GM21619 (cell line): Measurements from ENCODE around the gene CLOCK.
A peak's percentile ranks its signal among the peaks of the same experiment; 100 is the strongest.
"Not testable (repeated sequence)": the region's sequence is repeated elsewhere in the genome, so short reads cannot be mapped to it uniquely, and the experiment has no call there.

ENCODE experiments used
- ATAC-seq: cut with Tn5 transposase; IDR thresholded peaks from one replicate; pipeline ENCODE4 v1.9.1; 2021; ENCODE audit not compliant: unreplicated experiment

CLOCK gene

DNA sequence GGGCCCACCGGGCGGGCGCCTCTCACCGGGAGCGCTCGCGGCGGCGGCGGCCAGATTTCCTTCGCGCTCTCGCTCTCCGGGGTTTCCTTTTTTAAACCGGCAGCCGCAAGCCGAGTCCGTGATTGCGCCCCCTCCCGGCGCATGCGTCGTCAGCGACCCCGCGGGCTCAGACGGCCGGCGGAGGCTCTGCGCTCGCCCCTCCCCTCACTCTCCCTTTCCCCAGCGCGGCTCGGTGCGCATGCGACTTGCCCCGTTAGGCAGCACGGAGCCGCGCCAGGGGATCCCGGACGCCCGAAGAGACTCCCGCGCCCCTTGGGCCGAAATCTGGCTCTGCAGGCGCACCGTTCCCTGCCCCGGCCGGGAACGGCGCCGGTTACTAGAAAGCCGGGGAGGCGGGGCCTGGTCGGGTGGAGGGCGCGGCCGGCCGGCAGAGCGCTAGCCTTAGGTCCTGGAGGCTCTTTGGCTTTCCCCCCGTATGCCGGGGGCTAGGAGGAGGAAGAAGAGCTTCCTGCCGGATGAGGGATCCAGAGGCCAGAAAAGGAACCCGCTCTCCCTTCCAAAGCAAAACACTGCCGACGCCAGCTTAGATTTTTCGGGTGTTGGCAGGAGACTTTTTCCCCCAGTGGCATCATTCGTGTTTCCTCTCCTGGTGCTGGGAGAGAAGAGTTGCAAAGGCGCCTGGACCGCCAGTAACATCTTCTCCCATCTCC, at the start of gene CLOCK:
TSS of gene CLOCK (minus strand) at position 154 of the 710 bp plus-strand sequence. CDS start 64,124 bp downstream, outside the sequence.
- ATAC-seq = peak; percentile 69

DNA sequence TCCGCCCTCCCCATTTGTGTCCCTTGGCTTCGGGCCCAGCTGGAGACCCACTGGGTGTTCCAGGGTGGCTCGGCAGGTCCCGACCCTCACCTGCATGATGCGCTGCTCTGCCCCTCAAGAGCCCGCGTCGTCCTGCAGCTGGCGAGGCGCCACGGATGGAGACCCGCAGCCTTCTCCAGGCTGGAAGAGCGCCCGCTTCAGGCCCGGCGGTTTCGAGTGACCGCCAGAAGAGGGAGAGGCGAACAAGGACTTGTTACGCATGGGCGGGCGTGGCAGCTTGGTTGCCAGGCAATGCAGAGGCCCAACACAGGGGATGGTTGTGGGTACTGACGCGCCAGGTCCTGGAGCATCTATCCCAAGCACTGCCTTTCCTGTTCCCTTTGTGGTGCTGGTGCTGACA, 45.3 kb upstream of the CLOCK start, which contains the start of gene PDCL2:
TSS of gene PDCL2 (minus strand) at position 232 of the 400 bp plus-strand sequence. CDS start at position 96, 136 bp downstream.
- no peak for ATAC-seq

GRCh38 chr4:55588160-55588559, 41.5 kb upstream of the CLOCK start:
- ATAC-seq = no peak

DNA sequence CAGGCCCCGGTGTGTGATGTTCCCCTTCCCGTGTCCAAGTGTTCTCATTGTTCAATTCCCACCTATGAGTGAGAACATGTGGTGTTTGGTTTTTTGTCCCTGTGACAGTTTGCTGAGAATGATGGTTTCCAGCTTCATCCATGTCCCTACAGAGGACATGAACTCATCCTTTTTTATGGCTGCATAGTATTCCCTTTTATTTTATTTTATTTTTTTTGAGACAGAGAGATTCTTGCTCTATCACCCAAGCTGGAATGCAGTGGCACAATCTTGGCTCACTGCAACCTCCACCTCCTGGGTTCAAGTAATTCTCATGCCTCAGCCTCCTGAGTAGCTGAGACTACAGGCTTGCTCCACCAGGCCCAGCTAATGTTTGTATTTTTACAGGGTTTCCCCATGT, 36.1 kb upstream of the CLOCK start:
- not testable (repeated sequence) for ATAC-seq

DNA sequence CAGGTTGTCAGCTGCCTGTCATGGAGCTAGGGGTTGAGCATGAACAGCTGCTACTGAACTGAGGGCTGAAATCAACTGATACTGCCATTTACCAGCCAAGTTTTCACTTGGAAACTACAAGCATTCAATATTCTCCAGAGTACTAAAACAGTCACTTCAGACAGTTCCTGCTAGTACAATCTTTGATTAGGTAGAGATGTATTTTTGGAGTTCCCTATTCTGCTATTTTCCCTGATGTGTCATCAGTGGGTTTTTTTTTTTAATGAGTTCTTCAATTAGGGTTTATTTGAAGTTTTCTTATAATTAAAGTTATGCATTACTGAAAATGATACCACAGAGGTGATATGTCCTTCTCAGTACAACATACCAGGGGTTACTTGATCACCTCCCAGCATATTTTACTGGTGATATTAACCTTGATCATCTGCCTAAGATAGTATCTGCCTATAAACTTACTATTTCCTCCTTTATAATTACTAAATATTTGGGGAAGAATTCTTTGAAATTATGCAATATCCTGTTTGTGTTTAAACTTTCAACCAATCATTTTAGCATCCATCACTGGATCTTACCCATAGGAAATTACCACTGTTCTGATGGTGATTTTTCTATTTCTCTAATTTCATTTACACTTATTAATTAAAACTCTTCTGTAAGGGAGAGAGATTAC, 31.8 kb upstream of the CLOCK start:
- ATAC-seq = no peak

DNA sequence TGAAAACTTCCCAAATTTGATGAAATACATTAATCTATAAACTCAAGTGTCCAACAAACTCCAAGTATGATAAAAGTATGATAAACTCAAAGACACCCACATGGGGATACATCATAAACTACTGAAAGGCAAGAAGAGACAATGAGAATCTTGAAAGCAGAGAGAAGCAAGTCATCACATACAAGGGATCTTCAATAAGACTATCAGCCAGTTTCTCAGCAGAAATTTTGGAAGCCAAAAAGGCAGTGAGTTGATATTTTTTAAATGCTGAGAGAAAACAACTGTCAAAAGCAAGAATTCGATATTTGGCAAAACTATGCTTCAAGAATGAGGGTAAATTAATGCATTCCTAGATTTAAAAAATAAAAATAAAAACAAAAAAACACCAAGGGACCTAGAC, 28.8 kb upstream of the CLOCK start:
- ATAC-seq = no peak

- ATAC-seq = no peak
Observed at GRCh38 chr4:55574252-55574651, 27.5 kb upstream of the CLOCK start.

GRCh38 chr4:55571806-55572205, 25.1 kb upstream of the CLOCK start:
- no peak for ATAC-seq

DNA sequence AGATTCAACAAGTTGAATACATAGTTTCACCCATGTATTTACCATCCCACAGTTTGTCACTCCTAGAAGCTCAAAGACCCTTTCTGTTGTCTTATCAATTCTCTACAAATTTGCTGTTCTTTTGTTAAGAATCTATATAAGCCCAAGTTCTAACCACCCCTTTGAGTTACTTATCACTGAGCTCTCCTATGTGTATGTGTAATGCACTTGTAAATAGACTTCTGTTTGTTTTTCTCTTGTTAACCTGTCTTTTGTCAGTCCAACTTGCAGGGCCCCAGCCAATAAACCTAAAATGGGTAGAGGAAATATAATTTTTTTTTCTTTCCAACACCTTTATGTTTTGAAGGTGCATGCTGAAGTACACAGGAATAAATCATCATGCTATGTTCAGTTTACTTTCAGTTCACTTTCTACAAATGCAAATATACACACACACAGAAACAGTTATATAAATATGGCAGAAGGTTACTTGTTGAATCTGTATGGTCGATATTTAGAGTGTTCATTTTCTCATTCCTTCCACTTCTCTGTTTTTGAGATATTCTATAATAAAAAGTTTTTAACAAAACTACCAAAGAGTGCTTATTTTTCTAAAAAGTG, 22.3 kb upstream of the CLOCK start:
- no peak for ATAC-seq

DNA sequence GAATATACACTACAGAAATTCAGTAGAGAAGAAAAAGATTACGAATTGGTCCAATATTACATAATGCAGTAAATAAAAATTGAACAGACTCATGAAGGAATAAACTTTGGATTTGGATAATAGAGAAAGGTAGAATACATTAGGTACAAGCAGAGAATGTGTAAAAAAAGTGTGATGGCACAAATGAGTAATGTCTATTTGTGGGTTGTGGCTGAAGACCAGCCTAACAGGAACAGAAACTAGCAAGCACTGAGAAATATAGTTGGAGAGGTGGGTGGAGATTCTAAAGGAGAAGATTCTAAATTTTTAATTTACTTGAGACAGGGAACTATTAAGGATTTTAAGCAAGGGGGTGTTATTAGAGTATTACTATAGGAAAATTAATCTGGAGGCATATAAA, 15.2 kb upstream of the CLOCK start:
- peak; percentile 100 for ATAC-seq

DNA sequence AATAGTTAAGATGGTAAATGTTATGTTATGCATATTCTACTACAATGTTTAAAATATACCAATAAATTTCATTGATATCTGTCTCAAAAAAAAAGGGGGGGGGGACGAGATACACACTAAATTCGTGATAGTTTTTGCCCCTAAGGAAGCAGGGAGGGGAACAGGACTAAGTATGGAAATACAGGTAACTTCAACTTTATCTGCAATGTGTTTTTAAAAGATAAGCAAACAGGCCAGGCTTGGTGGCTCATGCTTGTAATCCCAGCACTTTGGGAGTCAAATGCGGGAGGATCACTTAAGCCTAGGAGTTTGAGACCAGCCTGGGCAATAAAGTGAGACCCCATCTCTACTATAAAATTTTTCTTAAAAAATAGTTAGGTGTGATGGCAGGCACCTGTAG, 13.4 kb upstream of the CLOCK start:
- ATAC-seq = no peak

- peak; percentile 43 for ATAC-seq
Observed at GRCh38 chr4:55554453-55555030, 7.8 kb upstream of the CLOCK start.

GRCh38 chr4:55553441-55554201, 6.9 kb upstream of the CLOCK start:
- ATAC-seq = peak; percentile 79

- ATAC-seq = not testable (repeated sequence)
Observed at GRCh38 chr4:55551964-55552363, 5.3 kb upstream of the CLOCK start.

DNA sequence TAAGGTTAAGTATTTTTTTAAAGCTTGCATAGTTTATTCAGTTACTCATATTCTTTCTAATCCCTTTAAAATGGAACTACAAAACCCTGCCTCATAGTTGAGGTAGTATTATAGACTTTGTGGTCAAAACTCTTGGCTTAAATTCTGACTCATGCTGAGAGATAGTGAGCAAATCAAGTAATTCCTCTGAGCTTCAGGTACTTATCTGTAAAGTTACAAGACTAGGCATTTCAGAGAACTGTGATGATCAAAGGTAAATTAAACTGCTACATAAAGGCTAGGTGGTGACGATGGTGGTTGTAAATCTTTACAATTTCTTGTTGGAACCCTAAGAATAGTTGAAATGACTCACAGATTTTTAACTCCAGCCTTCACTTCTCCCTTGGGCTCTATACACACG, 3.2 kb upstream of the CLOCK start:
- ATAC-seq = no peak

GRCh38 chr4:55547918-55548317, 1.2 kb upstream of the CLOCK start:
- ATAC-seq = no peak

DNA sequence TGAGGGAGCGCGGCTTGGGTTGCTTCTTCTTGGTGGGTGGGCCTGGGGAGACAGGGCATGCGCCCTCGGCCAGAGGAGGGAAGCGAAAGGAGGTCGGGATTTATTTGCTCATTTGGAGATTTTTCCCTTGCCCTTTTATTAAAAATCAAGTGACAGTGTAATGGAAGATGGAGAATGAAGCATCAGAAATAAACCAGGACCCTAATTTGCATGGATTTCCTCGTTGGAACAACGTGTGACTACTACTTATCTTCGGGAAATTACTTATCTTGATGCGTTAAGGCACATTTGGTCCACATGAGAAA, 709 bp upstream of the CLOCK start:
- no peak for ATAC-seq

DNA sequence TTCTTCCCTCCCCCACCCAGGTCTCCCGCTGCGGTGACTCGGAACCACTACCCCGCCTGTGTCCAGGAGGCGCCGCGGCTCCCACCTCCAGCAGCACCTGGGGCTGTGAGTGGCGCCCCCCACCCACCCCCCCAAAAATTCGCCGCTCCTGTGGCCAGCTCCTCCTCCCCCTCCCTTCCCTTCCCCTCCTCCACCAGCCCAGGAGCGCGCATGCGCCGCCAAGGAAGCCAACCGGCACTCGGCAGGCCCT, 278 bp downstream of the CLOCK start:
- ATAC-seq = peak; percentile 40

- ATAC-seq = peak; percentile 42
Observed at GRCh38 chr4:55545641-55546505, 836 bp downstream of the CLOCK start.

DNA sequence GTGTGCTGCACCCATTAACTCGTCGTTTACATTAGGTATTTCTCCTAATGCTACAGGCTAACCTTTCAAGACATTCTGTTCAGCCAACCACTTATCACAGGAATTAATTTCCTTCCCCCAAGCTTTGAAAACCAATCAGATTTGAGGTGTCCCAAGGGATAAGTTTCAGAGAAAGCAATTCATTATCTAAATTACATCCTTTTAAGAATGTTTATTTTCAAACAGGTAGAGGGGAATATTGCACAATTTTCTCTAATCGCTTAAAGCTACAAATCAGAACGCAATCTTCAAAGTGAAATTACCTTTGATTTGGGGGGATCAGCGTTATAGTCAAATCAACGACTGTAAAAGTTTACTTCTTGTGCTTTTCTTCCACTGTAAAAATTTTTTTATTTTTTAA, 1.6 kb downstream of the CLOCK start:
- no peak for ATAC-seq

DNA sequence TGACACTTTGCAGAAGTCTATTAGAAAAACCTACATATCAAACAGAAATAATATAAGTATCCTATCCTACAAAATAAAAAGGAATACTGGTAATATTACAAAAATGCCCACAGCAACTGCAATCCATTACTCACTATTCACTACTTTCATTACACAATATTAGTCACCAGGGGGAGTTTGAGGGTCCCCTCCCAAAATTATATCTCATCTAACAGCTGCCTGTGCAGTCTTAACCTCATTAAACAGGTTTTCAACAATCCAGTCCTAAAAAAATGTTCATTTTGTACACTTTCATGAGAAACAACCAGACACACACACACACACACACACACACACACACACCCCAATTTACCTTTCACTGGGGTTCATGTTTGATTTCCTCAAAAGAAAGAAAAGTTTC, 2.9 kb downstream of the CLOCK start:
- ATAC-seq = no peak
